NCI-H2196 (cell line): ENCODE data around the gene WDR5.

ENCODE experiments used
- DNase-seq: peaks from one replicate; lab custom pipeline; 2025; ENCODE audit not compliant: unreplicated experiment; lab: John Stamatoyannopoulos, UW

The WDR5 gene

DNA sequence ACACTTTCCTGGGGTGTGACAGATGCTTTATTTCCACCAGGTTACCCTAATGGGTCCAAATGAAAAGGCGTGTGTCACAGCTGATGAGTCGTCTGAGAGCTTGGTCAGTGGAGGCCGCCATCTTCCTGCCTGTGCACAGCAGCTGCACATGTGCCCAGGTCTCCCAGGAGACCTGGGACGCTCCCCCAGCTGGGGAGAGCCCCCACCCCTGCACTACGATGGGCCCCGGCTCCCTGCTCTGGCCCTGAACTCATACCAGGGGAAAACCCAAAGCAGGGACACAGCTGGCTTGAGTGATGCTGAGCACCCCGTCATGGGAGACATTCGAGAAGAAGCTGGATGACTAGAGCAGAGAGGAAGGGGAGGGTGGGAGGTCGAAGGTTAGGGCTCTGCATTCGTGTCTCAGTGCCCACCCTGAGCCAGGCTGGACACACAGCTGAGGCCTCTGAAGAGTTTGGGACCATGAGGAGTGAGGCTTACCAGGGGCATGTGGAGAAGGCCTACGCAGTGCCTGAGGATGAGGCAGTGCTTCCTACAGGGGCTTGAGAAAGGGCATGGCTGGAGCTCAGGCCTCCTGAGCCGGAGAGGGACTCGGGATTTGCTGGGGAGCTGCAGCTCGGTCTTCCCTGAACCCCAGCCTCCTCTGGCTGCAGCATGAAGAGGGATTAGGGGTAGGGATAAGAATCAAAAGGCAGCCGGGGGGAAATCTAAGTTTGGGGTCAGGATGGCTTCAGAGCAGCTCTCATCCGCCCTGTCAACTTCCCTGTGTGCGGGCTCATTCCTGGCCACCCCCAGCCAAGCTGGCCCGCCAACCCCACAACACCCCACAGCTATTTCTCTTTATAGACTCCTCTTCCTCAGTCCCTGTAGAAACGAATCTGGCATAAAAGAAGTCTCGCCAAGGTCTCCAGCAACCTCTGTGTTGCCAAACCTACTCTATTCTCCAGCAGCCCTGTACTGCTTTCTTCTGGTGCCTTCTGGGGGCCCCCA is 70.7 kb downstream of the WDR5 start:
- DNase-seq: no peak

GRCh38 chr9:134208310-134208841 is 72.5 kb downstream of the WDR5 start:
- DNase-seq: no peak

DNA sequence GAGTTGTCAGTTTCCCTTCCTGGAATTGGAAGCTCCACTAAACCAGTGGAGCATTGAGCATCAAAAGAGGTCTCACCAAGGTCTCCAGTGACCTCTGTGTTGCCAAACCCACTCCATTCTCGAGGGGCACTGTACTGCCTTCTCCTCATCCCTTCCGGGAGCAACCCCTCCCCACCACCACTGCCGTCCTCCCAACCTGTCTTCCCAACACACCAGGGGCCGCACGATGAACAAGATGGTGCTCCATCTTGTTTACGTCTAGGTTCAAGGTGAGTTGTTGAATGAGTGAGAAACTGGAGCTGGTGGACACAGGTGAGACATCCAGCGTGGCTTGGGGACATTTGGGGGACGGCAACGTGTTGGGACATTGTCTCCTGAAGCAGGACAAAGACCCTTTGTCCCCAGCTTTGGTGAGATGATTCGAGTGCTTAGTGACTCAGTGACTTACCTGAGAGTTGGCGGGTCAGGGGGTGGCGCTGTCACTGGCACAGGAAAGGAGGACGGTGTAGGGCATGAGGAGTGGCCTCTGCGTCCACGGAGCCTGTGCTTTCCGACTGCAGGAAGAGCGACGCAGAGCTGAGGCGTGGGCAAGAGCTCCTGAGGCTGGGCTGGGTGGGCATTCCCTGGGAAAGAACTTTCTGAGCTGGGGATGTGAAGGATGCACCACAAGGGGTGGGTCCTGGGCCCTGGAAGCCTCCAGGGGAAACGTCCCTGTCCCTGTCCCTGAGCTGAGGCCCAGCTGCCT is 73.3 kb downstream of the WDR5 start:
- no peak for DNase-seq
